Eye (tissue), 1 donor: ENCODE measurements around the gene MRAP.
"Not testable (repeated sequence)": the region's sequence is repeated elsewhere in the genome, so short reads cannot be mapped to it uniquely, and the experiment has no call there.

Source experiments
- DNase-seq: peaks from one replicate; pipeline ENCODE4 v3.0.0-alpha.2; 2015

Gene MRAP

DNA sequence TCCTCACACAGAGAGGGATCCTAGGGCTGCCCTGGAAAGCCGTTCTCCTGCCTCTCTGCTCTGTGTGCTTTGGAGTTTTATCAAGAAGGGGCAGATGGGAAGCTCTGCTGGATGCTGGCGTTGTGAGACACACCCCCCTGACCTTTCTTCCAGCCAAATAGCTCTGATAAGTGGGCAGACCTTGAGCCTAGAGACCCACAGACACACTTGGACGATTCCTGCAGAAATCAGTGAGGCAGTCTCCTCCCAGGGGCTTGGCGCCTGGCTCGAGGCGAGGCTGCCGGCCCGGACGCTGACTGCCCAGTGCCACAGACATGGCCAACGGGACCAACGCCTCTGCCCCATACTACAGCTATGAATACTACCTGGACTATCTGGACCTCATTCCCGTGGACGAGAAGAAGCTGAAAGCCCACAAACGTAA lies at the start of gene MRAP:
Gene MRAP, plus strand, starts transcription at position 198 of the 424 bp plus-strand sequence. Its CDS starts 117 bp downstream, at position 315.
- DNase-seq, result no peak

DNA sequence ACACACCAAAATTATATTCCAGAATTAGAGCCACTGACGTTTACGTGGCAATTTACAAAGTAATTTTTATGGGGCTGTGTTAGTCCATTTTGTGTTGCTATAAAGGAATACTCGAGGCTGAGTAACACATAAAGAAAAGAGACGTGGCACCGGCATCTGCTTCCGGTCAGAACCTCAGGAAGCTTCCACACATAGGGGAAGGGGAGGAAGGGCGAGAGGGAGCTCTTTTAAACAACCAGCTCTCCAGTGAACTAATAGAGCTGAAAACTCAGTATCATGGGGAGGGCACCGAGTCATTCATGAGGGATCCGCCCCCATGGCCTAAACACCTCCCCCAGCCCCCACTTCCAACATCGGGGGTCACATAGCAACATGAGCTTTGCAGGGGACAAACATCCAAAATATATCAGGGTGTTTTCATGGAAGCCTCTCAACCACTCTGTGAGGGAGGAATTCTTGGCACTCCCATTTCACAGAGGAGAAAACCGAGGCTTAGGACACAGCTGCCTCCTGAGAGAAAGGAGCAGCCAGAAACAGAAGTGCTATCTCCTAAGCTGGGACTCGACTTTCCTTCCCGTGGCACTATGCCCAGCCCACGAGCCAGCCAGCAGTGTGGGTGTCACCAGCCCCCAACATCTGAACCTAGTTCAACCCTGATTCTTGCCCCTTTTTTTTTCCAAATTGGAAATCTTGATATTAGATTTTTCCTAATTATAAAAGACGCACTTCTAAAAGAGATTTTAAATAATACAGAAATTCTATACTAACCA lies 49.0 kb upstream of the MRAP start:
- DNase-seq, result no peak

DNA sequence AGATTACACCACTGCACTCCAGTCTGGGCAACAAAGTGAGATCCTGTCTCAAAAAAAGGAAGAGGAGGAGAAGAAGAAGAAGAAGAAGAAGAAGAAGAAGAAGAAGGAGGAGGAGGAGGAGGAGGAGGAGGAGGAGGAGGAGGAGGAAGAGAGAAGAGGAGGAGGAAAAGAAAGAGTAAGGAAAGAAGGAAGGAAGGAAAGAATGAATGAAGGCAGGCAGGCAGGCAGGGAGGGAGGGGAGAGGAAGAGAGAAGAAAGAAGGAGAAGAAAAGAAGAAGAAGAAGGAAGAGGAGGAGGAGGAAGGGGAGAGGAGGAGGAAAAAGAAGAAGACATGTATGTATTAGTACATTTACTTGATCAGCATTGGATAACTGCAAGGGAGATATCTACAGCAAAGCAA lies 46.5 kb upstream of the MRAP start:
- DNase-seq, result no peak

DNA sequence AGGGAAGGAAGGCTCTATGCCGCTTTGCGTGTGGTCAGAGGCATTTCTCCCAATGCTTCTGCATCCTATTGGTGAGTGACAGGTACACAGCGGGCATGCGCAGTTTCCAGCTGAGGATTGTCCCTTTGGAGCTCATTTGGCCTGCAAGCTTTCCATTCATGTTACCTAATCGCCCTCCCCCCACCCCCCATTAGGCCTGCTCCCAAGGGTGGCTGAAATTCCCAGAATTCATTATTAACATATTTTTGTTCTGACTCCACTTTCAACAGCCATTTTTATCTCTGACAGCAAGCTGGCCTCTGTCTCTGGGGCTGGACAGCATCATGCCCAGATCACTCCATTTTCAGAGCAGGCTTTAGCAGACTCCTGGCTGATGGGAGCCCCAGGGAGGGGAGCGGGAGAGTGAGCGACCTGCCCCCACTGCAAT lies 45.4 kb upstream of the MRAP start:
- DNase-seq, result no peak

DNA sequence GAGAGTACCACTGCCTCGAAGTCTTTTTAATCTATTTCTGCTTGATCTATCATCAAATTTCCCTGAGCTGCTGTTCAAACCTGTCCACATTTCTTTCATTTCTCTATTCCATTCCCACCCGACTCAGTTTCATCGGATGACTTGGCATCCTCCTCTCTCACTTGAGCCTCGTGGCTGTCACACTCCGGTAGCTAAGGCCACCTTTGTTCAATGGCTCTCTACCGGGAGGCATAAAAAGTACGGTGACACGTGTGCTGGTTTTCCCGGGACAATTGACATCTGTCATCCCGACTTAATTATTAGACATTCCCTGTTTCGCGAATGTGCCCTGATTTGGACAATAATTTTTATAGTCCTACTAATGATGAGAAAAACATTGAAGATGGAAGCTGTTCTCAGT lies 42.4 kb upstream of the MRAP start:
- peak; percentile 58 for DNase-seq

DNA sequence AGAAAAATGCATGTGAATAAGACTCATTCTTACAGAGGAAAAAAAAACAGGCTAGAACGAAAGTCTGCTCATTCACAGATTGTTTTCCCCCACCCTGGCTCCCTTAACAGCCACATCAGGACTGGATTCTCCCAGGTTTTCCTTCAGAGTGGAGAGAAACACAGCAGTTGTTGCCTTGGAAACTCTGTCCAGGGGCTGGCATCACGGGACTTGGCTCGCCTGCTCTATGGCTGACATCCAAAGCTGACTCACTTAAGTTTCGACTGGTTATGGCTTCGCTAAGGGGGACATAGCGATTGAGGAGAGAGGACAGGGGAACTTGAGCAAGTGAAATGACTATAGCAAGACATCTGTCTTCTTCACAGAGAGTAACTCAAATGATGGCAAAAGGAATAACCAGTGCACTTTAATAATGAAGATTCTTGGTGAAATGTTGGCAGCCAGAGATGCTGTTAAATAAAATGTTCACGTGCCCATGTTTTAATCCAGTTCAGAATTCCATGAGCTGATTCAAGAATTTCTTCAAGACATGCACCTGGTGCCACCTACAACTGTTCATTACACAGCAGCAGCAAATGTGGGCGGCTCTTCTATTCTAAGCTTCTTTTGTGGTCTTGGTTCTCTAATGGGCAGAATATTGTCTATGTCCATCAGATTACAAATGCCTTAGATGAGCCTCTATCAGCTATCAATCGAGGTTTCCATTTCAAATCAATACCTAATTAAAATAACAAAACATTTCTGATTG lies 41.6 kb upstream of the MRAP start:
- DNase-seq, result peak; percentile 93

DNA sequence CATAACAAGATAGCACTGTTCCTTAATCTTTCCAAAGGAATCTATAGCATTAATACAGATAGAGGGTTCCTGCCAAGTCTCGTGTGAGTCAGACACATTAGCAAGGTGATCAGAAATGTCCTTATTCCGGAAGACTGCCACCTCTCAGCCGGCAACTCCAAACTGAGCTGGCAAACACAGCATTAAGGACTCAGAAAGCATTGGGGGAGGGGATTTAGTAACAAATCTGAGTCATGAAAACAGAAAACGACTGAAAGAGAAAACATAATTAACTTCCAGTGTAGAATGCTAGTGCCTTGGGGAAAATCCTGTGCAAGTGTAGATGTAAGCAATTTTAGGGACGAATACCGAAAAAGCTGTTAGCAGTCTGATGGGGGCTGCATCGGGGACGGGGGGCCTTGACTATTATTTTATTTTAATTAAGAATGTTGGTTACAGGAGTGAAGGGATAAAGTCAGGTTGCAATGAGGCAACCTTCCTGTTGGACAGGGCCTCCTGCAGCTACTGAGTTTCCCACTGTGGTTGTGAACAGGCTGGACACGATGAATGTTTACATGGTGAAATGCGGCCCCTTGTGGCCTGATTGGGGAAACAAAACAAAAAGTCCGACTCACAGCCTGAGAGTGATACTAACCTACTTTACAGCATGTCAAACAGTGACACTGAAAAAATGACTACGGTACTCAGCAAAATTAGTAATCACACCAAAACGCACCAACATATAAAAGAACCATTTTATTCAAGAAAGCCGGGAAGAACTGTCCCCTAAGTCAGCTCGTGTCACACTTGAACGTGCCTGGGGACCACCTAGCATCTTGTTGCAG lies 40.5 kb upstream of the MRAP start:
- DNase-seq, result peak; percentile 95

DNA sequence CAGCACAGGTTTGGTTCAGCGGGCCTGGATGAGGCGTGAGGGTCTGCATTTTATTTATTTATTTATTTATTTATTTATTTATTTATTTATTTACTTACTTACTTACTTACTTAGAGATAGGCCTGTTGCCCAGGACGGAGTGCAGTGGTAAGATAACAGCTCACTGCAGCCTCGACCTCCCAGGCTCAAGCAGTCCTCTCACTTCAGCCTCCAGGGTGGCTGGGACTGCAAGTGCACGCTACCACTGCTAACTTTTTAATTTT lies 39.9 kb upstream of the MRAP start:
- not testable (repeated sequence) for DNase-seq

DNA sequence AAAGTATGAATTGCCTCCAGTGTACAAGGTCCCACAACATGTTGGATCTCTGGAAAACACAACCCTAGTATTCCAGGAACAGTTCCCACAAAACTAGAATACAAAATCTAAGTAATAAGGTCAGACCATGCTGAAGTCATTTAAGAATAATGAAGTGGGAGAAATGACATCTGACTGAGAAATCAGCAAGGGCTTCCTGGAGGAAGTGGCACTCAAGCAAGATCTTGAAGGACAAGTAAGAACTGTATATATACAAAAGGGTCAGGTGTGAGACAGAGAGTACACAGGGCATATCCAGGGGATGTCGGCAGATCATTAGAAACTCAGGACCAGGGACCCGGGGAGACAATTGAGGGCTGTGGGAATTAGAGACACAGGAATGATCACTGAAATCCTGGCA lies 38.5 kb upstream of the MRAP start:
- DNase-seq, result no peak

DNA sequence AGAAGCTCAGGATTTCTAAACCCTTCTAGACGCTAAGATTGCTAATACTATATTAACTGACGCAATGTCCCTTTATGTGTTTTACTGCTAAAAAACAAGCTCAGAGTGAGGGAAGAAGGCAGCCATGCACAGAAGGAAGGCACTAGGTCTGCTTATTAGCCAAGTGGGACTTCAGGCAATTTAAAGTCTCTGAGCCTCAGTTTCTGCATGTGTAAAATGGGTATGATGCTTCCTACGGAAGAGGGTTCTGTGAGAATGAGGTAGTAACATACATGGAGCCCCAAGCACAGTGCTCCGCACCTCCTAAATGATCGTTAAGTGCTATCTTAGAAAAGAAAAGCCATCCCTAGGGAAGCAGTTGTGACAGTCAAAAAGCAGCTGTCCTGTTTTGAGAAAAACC lies 36.7 kb upstream of the MRAP start:
- no peak for DNase-seq

DNA sequence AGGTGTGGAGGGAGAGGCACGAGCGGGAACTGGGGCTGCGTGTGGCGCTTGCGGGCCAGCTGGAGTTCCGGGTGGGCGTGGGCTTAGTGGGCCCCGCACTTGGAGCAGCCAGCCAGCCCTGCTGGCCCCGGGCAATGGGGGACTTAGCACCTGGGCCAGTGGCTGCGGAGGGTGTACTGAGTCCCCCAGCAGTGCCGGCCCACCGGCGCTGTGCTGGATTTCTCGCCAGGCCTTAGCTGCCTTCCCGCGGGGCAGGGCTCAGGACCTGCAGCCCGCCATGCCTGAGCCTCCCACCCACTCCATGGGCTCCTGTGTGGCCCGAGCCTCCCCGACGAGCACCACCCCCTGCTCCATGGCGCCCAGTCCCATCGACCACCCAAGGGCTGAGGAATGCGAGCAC lies 33.3 kb upstream of the MRAP start:
- not testable (repeated sequence) for DNase-seq

DNA sequence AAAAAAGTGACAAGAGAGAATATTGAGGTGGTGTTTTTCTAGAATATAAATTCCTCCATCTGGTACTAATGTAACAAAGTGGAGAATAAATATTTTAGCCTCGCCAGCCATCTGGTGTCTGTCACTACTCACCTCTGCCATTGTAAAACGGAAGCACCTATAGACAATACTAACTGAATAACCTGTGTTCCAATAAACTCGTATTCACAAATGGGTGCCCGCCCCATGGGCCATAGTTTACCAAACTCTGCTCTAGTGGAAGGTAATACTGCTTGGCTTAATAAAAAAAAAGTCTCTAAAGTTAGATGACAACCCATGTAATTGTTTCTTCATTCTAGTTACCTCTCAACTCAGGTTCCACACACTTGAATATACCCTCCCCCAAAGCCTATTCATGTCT lies 27.9 kb upstream of the MRAP start:
- no peak for DNase-seq

DNA sequence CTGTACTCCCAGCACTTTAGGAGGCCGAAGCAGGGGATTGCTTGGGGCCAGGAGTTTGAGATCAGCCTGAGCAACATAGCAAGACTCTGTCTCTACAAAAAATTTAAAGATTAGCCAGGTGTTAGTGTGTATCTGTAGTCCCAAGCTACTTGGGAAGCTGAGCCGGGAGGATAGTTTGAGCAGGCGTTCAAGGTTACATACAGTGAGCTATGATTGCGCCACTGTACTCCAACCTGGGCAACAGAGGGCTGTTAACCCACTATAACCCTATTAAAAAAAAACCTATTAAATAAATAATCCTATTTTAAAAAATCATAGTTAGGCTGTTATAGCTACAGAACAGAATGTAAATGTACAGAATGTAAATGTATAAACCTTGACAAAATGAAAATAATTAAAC lies 22.0 kb upstream of the MRAP start:
- DNase-seq, result no peak

DNA sequence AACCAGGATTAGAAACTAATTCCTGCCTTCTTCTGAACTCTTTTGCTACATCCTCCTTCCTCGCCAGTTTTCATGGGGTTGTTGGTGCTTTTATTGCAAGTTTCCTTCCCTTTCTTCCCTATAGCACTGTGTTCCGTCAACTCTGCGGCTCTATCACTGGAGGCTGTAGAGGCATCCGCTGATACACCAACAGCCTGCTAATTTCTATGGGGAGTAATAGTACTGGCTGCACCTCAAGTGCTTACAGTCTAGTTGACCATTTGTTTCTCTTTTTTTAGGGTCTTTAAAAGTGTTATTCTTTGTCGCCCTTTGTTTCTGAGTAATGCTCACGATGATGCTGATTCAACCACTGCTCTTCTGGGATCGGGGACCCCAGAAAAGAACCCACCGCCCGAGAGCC lies 20.6 kb upstream of the MRAP start:
- peak; percentile 56 for DNase-seq

DNA sequence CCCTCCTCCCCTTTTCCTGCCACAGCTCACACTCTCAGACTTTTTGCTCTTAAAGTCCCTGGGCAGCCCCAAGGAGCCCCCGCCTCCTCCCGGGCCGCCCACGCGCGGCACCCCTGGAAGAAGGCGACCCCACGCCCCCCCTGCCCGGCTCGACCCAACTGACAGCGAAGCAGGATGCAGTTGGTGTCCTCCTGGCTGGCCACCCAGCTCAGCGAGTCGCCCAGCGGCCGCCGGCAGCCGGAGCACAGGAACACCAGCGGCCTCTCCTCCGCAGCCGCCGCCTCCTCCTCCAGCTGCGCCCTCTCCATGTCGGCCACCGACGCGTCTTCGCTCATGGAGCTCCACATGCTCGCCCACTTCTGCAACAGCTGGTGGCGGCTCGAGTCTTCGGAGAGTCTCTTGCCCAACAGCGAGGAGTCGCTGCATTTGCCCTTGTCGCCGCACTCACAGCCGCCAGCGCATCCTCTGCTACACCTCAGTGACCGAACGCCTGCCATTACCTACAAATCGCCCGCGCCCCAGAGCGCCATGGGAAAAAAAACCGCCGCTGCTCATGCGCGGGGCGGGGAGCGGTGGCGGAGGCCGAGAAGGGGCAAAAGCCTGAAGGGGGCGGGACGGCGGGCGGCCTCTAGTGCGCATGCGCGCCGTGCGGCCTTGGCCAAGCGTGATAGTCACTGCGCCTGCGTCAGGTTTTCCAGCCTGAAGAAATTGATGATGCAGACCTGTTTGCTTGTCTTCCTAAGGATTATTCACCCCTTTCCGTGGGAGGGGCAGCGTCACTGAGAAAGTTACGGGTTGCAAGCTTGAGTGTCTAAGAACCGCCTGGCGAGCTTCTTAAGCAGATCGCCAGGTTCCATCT lies 19.9 kb upstream of the MRAP start, which contains the start of gene MIS18A:
Gene MIS18A, minus strand, starts transcription at position 532 of the 859 bp plus-strand sequence. Its CDS starts 35 bp downstream, at position 497.
- DNase-seq, result peak; percentile 98

DNA sequence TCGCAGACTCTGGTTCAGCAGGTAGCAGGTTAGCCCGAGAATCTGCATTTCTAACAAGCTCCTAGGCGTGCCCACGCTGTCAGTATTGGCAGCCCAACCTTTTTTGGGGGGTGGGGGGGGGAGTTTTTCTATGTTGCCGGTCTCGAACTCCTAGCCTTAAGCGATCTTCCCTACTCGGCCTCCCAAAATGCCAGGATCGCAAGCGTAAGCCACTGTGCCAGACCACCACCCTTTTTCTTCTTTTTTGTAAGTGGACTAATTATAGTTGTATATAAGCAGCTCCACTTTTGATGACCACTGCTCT lies 19.3 kb upstream of the MRAP start:
- DNase-seq, result no peak

DNA sequence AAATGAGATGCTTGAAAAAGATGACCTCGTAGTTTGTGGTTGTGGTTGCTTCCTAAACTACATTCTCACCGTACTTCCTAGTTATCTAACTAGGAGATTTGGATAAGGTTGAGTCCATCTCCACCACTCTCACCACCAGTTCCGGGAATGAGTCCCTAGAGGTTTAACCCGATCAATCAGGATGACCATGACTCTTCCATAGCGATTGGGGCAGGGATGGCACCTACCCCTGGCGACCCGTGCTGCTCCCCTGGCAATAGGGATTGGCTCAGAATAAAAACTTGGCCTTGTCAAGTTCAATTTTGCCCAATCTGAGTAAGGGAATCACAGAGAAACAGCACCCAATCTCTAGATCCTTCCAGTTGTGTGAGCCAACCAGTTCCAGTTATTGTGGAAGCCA lies 17.1 kb upstream of the MRAP start:
- no peak for DNase-seq

DNA sequence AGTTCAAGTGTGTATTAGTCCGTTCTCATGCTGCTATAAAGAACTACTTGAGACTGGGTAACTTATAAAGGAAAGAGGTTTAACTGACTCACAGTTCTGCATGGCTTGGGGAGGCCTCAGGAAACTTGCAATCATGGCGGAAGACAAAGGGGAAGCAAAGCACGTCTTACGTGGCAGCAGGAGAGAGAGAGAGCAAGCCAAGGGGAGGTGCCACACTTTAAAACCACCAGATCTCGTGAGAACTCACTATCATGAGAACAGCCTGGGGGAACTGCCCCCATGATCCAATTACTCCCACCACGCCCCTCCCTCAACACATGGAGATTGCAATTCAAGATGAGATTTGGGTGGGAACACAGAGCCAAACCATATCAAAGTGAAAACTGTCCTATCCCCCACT lies 15.7 kb upstream of the MRAP start:
- no peak for DNase-seq

DNA sequence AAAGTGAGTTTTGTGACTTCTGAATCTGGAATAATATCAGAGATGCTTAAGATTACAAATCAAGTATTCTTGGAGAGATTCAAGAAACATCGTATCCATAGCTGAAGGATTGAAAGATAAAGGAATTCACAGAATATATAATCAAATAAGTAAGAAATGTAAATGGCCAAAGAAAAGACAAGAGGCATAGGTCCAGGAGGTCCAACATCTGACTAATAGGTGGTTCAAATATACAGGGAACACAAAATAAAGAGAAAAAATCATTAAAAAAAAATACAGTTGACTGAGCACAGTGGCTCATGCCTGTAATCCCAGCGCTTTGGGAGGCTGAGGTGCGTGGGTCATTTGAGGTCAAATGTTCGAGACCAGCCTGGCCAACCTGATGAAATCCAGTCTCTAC lies 13.2 kb upstream of the MRAP start:
- DNase-seq, result no peak

DNA sequence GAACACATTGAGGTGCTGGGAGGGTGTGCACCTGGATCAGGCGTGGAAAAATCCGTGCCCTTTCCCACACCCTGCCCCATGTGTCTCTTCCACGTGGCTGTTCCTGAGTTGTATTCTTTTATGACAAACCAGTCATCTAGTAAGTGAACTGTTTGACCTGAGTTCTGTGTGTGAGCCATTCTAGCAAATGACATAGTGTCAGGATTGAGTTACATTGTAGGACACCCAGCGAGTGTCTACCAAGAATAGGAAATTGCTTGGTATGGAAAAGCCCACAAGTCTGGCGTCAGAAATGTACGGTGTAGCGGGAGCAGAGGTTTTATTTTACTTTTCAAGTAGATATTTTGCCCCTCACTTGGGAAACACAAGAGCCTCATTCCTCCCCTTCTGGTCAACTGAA lies 1.2 kb upstream of the MRAP start:
- DNase-seq, result no peak

DNA sequence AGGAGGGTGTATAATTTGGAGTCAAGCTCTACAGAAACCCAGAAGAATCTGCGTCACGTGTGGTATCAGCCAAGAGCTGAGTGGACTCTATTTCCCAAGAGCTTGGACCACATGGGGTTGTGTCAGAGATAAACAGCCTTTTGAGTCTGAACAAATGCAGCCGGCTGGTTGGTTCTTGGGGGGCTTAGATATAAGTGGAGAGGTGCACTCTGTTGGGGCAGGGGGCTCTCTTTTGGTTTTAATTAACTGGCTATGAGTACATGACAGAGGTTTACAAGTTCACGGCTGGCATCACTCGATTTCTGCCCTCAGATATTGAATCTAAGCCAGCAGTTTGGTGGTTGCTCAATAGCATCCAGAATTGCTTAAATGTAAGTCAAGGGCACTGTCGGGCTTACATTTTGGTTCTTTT lies 501 bp upstream of the MRAP start:
- no peak for DNase-seq

DNA sequence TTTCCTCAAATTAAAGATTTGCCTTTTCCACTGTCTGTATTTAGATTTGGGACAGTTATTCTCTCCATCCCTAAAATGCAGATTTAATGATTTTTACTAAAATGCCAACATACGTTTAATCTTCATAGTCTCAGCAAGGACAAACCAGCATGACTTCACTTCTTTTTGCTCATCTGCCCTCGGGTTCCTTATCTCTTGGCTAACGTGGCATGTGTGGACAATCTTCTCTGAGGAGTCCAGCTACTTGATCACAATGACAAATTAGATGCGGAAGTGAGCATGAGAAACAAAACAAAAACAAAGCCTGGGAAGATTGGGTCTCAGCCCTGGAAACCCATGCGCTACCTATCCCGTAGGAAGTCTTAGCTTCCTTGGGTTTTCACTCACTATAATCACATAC lies 1.0 kb downstream of the MRAP start:
- DNase-seq, result no peak

DNA sequence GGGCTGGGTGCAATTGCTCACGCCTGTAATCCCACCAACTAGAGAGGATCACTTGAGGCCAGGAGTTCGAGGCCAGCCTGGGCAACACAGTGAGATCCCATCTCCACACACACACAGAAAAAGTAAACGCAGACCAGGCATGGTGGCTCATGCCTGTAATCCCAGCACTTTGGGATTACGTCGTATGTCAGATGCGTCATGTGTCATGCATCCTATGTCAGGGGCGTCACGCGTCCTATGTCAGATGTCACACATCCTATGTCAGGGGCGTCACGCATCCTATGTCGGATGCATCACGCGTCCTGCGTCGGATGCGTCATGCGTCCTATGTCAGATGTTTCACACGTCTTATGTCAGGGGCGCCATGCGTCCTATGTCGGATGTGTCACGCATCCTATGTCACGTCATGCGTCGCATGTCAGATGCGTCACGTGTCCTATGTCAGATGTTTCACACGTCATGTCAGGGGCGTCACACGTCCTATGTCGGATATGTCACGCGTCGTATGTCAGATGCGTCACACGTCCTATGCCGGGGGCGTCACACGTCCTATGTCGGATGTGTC lies 1.5 kb downstream of the MRAP start:
- no peak for DNase-seq
